HEK293 (cell line): ENCODE data around the gene ARHGEF35.
"Not testable (repeated sequence)": the region's sequence is repeated elsewhere in the genome, so short reads cannot be mapped to it uniquely, and the experiment has no call there.

Source experiments
- CTCF ChIA-PET: fragments of 350-600 bp; formaldehyde crosslinking; extraction: SDS; loops from one replicate; lab custom pipeline; 2021; ENCODE audit warnings: antibody characterized with exemption; lab: Yijun Ruan, JAX
- POLR2A ChIA-PET: fragments of 300-600 bp; formaldehyde crosslinking; extraction: SDS; loops from one replicate; lab custom pipeline; 2020; ENCODE audit warnings: antibody characterized with exemption, inconsistent platforms; lab: Yijun Ruan, JAX
- H3K27ac ChIP-seq: fragments of 200-500 bp; sonication (Bioruptor generic); 2 replicates; pipeline ENCODE4 v1.5.1; 2014; ENCODE audit warnings: low read depth, low read length, control low read depth, inconsistent platforms; ENCODE audit errors: extremely low read depth
- H3K36me3 ChIP-seq, 2 experiments: fragments of 200-500 bp in 1 of 2; sonication (Bioruptor generic) in 1 of 2; 1 replicate in 1 of 2; 2 replicates in 1 of 2; pipeline ENCODE4 v1.5.1; 2014 to 2017; ENCODE audit warnings: inconsistent platforms in 2 of 2, low read length in 2 of 2; ENCODE audit not compliant: control insufficient read depth in 2 of 2, insufficient read depth in 1 of 2
- H3K4me1 ChIP-seq: fragments of 200-500 bp; sonication (Bioruptor generic); 2 replicates; pipeline ENCODE4 v1.5.1; 2014; ENCODE audit warnings: mild to moderate bottlenecking, low read length, inconsistent platforms; ENCODE audit not compliant: control insufficient read depth, insufficient read depth
- H3K4me3 ChIP-seq: 2 replicates; pipeline ENCODE4 v1.5.1; 2011; ENCODE audit warnings: low read depth, mild to moderate bottlenecking, control low read depth, low read length, moderate library complexity
- H3K9me3 ChIP-seq: fragments of 200-500 bp; sonication (Bioruptor generic); 2 replicates; pipeline ENCODE4 v1.5.1; 2014; ENCODE audit warnings: low read depth, low read length, inconsistent platforms; ENCODE audit not compliant: control insufficient read depth, insufficient read depth

The ARHGEF35 gene

DNA sequence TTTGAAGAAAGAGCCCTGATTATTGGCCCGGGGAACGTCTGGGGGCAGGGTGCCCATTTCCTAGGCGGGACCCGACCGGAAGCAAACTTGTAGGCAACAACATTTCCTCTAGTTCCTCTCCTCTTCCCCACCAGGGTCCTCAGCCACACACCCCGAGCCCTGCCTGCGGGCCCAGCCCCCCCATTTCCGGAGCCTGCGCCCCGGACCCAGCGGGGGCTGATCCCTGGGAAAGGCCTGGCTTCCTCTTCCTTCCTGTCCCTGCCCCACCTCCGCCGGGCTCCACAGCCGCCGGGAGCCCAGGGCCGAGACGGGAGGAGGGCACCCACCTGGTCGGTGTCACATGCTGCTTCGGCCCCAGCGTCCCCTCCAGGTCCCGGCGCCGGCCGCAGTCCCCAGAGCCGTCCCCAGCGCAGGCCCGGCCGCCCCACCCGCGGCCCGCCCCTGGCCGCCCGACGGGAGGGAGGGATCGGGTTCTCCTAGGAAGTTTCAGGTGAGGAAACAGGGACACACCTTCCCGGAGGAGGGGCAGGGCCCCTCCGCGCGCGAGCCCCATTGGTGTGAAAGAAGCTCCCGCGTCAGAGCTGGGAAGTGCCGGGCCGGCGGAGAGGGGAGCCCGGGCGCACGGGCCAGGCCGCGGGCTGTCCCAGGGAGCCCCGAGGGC is at the start of gene ARHGEF35:
Gene ARHGEF35, minus strand, starts transcription at position 622 of the 661 bp plus-strand sequence. CDS start 7,450 bp downstream, outside the sequence.
- CTCF ChIA-PET, H3K4me1 ChIP-seq, H3K36me3 ChIP-seq, H3K27ac ChIP-seq, H3K9me3 ChIP-seq, H3K4me3 ChIP-seq, POLR2A ChIA-PET: not testable (repeated sequence)

DNA sequence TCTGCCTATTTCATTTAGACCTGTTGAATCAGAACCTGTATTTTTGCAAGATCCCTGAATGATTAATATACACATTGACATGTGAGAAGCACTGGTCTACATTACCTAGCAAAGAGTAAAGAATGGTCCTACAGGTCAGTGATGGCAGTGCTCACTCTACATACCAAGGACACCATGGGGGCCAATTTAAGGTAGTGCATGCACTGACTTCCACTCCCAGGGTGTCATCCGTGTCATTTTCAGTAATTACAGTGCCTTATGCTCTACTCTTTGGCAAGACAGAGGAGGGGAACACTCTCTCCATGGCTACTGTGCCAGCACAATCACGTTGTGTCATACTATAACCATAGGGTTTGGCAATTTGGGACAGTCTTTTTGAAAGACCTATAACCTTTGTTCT is 49.7 kb upstream of the ARHGEF35 start:
- H3K9me3 ChIP-seq, H3K27ac ChIP-seq, H3K4me3 ChIP-seq, H3K4me1 ChIP-seq, POLR2A ChIA-PET, H3K36me3 ChIP-seq, CTCF ChIA-PET: not testable (repeated sequence)

DNA sequence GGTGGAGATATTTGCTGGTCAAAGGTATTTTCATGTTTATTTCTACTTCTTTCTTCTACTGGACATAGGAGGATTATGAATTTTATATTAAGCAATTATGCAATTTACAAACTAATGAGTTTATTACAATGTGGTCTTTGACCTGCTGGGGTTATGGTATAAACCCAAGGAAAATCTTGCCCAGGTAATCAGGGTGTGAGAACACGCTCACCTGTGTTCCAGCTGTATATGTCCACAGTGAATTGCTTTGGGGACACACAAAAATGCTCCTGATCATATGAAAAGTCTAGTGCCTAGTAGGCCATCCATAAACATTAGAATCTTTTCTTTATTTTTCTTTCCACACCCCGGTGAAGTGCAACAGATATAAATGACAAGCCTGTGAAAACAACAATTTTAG is 43.7 kb upstream of the ARHGEF35 start, which contains the start of gene OR2A42:
Gene OR2A42, minus strand, starts transcription at position 241 of the 400 bp plus-strand sequence. CDS start 6,762 bp downstream, outside the sequence.
- POLR2A ChIA-PET, H3K27ac ChIP-seq, CTCF ChIA-PET, H3K4me3 ChIP-seq, H3K9me3 ChIP-seq, H3K4me1 ChIP-seq, H3K36me3 ChIP-seq: not testable (repeated sequence)

DNA sequence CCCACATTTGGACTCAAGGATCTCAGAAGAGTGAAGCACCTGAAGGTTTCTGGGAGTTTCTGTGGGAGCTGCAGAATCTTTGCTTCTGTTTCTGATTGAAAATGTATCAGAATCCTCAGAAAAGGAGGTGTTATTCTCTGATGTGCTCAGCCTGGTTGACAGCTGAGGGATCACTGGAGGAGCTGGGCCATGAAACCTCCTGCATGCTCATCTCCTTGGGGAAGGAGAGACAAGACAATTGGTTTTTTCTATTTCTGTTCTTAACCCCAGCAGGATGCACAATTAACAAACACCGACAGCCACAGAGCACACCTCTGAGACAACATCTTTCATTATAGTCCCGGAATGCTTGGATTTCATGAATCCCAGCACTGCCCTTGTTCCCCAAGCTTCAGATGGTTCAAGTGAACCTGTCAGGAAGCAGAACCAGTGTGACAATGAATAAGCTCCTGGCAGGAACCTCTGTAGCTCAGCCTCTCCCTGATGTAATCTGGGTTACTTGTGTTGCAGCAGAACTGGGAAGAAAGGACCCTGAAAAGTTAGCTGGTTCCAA is 43.0 kb upstream of the ARHGEF35 start:
- POLR2A ChIA-PET, H3K4me1 ChIP-seq, H3K9me3 ChIP-seq, H3K4me3 ChIP-seq, H3K36me3 ChIP-seq, H3K27ac ChIP-seq, CTCF ChIA-PET: not testable (repeated sequence)

DNA sequence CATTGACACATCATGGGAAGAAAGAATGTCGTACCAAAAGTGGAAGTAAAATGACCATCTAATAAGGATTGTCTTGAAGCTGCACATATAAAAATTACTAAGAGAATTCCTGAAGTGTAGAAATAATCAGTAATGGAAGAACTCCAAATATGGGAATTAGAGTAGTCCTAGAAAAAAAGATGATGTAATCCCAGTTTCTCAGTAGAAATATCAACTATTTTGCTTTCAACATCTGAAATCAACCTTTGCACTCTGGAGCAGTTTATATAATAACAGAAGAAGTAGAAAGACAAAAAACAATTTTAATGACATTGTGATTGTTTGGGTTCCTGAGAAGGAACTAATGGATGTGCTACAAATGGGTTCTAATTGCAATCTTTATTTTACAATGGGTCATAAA is 37.4 kb upstream of the ARHGEF35 start:
- H3K9me3 ChIP-seq, H3K4me3 ChIP-seq, H3K36me3 ChIP-seq, CTCF ChIA-PET, H3K27ac ChIP-seq, H3K4me1 ChIP-seq, POLR2A ChIA-PET: not testable (repeated sequence)

DNA sequence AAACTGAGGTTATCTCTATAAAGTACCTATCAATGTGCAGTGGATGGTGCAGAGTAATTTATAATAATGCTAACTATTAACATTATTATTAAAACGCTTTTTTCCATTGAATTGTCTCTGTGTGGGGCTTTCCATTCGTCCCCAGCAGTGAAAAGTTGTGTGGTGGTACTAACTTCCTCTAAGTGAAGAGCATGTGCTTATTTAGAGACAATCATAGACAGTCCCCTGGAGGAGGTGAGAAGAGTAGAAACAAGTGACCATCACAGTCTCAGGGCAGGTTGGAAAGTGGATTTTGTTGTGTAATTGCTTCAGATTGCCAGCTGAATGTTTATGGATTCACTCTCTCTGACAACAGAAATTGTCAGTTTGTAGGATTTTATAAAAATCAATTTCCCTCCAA is 35.4 kb upstream of the ARHGEF35 start:
- H3K4me3 ChIP-seq, POLR2A ChIA-PET, H3K9me3 ChIP-seq, CTCF ChIA-PET, H3K27ac ChIP-seq, H3K36me3 ChIP-seq, H3K4me1 ChIP-seq: not testable (repeated sequence)

DNA sequence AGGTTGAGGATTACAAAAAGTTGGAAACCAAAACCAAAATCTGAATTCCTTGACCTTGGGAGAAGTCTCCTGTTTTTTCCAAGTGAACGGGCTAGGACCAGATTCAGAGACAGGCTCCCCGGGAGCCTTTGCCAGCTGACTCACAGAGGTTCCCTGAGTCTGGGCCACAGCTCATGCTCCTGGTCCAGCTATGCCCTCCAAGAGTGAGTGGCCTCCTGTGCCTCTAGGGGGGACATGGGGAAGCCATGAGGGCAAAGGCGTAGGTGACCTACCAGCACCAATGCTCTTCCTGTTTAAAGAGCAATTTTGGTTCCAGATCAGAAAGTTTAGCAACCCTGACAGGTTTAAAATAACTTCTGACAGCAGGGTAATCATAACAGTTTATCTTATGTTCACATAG is 33.2 kb upstream of the ARHGEF35 start:
- CTCF ChIA-PET, POLR2A ChIA-PET, H3K9me3 ChIP-seq, H3K4me3 ChIP-seq, H3K4me1 ChIP-seq, H3K27ac ChIP-seq, H3K36me3 ChIP-seq: not testable (repeated sequence)

DNA sequence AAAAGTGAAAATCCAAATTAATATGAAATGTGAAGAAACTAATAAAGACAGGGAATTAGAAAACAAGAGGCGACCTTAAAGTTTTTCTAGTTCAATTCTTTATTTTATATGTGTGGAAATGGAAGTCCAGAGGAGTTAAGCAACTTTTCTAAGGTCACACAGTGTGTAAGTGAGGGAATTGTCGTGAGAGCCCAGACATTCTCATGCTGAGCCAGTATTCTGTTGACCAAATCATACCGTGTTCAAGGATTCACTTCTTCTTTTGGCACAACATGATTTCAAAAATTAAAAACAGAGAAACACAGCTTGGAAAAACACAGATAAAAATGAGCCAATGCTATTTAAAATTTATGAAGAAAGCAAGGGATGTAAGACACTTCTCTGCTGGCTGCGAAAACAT is 31.2 kb upstream of the ARHGEF35 start:
- POLR2A ChIA-PET, CTCF ChIA-PET, H3K36me3 ChIP-seq, H3K4me1 ChIP-seq, H3K9me3 ChIP-seq, H3K4me3 ChIP-seq, H3K27ac ChIP-seq: not testable (repeated sequence)

DNA sequence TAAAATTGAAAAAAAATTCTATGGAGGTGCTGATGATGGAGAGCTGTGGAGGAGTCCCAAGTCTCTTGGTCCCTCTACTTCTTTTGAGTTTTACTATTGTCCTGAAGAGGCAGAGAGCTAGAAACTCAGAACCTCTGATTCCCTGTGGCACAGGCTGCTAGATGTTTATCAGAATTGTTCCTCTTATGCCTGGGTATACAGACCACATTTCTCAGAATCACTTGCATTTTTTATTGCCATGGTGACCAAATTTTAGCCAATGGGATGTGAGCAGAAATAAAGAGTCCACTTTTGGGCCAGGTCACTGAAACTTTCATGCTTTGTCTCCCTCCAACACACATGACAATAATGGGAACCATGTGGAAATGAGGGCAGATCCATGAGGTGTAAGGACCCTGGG is 28.0 kb upstream of the ARHGEF35 start:
- H3K36me3 ChIP-seq, CTCF ChIA-PET, H3K4me3 ChIP-seq, H3K27ac ChIP-seq, H3K4me1 ChIP-seq, POLR2A ChIA-PET, H3K9me3 ChIP-seq: not testable (repeated sequence)

DNA sequence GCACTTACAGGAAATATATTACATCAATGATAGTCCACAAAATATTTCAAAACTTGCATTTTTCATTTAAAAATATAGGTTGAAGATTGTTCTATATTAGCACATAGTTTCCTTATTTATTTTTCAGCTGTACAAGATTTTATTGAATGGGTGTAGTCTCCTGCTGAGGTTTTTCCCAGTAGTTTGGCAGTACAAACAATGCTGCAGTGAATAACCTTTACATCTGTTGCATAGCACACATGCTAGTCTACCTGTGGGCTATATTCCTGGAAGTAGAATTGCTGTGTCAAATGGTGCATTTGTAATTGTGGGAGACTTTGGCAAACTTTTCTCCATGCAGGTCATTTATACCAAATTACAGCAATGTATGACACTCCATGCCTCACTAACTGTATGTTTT is 24.9 kb upstream of the ARHGEF35 start:
- H3K4me1 ChIP-seq, POLR2A ChIA-PET, CTCF ChIA-PET, H3K4me3 ChIP-seq, H3K36me3 ChIP-seq, H3K27ac ChIP-seq, H3K9me3 ChIP-seq: not testable (repeated sequence)

DNA sequence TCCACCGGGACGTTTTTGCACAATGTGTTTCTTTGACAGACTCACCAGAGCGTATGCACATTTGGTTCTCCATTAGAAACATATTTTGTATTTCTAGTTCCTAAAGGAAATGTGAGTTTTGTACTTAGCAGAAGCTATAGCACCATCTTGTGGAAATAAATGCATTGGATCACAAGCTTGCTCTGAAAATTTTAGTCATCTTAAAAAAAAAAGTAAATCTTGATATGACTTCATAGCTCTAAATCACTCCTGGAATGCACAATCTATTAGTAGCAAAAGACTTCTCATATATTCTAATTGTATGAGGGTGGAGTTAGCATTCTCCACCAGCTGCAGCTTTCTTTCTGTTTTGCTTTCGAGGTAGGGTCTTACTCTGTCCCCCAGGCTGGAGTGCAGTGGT is 23.5 kb upstream of the ARHGEF35 start:
- H3K9me3 ChIP-seq, H3K27ac ChIP-seq, CTCF ChIA-PET, H3K36me3 ChIP-seq, H3K4me1 ChIP-seq, H3K4me3 ChIP-seq, POLR2A ChIA-PET: not testable (repeated sequence)
